Measurements from ENCODE around the gene SLC6A8.

SLC6A8 gene

DNA sequence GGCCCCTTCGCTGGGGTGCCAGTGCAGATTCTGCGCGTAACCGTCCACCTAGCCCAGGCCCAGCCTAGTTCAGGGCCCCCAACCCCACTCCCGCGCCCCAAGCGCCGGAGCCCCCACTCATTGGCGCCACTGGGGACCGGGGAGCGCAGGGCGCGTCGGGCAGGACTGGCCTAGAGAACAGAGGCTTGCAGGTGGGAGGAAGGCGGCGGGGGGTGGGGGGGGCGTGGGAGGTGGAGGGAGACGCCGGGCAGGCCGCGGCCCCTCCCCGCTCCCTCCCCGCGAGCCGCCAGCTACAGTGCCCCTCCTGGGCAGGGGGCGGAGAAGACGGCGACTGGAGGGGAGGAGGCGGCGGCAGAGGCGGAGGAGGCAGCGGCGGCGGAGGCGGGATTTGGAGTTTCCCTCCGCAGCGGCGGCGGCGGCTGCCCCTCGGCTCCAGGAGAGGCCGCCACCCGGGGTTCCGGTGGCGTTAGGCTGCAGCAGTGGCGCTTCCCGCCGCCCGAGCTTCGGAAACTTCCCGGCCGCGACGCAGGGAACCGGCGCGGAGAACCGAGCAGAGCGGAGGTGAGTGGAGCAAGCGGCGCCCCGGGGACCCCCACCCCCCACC lies 45.6 kb upstream of the SLC6A8 start:
- TF ChIP-seq Cebpa-rat (IDR thresholded peaks at IDR 0.05): no peak
- Histone ChIP-seq H4K20me1 (peaks cover 37% of the 10 kb centered on the region), H3K36me3 (no peaks in the 10 kb centered on the region), H3K4me3 (peak overlapping the region; percentile 61), H3K27me3 (peaks cover 52% of the 10 kb centered on the region), H3K9me3 (peaks cover 17% of the 10 kb centered on the region; the same call in 1 of the 2 replicates), H3K27ac (no peak overlapping the region), H3K9ac (no peak overlapping the region), H3K4me1 (peaks cover 61% of the 10 kb centered on the region), H3K4me2 (peak overlapping the region; percentile 80)

DNA sequence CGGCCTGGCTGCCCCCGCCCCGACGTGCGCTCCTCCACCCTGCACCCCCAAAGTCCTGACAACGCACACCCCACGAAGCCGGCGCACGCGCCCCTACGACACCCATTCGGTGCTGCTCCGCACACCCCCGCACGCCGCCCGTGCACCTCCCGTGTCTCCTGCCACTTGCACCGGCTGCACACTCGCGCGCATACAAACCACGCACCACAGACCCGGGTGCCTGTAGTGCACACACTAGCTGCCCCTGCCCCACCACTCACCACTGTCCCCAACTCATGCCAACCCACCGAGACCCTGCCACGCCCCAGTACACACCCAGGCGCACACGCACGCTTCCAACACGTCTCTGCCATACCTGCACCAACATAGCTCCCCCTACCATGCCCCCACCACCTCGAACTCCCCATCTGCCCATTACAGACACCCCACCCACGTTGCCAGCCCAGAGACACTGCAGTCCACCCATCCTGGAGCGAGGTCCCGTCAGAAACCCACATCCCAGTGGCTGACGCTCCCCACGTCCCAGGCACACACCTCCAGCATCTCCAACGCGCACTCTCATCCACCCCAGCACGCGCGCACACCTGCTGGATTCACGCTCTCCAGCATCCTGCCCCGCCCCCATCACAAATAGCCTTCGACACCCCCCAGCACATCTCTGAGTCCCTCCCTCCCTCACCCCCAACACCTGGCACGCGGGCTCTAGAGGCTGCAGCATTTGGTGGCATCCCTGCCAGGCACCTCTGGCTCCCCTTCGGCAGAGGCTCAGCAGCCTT lies 44.9 kb upstream of the SLC6A8 start:
- H3K4me1 ChIP-seq: peaks cover 54% of the 10 kb centered on the region
- H3K9me3 ChIP-seq: peaks cover 22% of the 10 kb centered on the region; the same call in 1 of the 2 replicates
- peak overlapping the region; percentile 61 for H3K4me3 ChIP-seq
- H4K20me1 ChIP-seq: peaks cover 40% of the 10 kb centered on the region
- peaks cover 54% of the 10 kb centered on the region for H3K27me3 ChIP-seq
- H3K4me2 ChIP-seq: peak overlapping the region; percentile 80
- no peak overlapping the region for H3K9ac ChIP-seq
- TF ChIP-seq Cebpa-rat (IDR thresholded peaks at IDR 0.05): no peak
- H3K36me3 ChIP-seq: no peaks in the 10 kb centered on the region
- H3K27ac ChIP-seq: no peak overlapping the region

DNA sequence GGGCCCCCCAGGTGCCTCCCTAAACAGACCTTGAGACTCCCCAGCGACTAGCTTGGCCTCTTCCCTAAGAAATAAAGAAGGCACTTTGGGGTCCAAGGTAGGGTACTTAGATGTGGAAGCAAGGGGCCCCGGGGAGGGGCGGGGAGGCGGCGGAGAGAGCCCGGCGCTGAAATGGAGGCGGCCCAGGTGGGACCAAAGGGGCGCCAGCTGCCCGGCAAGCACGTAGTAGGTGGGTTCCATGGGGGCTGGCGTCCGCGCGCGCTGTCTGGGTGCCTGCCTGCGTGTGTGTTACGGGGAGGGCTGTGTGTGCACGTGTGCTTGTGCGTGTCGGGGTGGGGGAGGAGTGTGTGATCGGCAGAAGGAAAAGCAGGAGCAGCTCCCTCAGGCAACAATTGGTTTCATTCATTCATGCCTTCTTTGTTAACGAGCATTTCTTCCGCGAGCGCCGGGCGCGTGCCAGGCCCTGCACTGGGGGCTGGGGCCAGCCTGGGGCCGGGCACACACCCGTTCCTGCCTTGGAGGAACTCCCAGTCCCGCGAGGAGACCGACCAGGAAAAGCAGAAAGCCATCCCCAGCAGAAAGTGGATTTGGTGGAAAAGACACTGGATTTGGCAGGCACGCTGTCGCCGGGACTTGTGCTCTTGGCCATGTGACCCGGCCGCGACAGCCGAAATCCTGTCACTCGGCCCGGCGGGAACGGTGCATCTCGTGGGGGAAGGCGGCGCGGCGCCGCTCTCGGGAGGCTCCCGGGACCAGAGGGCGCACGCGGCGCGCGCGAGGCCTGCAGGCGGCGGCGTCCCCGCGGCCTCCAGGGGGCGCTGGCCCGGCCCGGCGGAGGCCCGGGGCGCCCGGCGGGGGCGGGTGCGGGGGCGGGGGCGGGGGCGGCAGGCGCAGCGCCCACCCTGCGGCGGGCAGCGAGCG lies 44.0 kb upstream of the SLC6A8 start:
- Histone ChIP-seq H3K4me3 (peak overlapping the region; percentile 61), H4K20me1 (peaks cover 34% of the 10 kb centered on the region), H3K4me2 (peak overlapping the region; percentile 80), H3K36me3 (no peaks in the 10 kb centered on the region), H3K27me3 (peaks cover 61% of the 10 kb centered on the region), H3K9me3 (peaks cover 30% of the 10 kb centered on the region), H3K4me1 (peaks cover 45% of the 10 kb centered on the region), H3K9ac (no peak overlapping the region), H3K27ac (no peak overlapping the region)
- TF ChIP-seq Cebpa-rat (IDR thresholded peaks at IDR 0.05): no peak

DNA sequence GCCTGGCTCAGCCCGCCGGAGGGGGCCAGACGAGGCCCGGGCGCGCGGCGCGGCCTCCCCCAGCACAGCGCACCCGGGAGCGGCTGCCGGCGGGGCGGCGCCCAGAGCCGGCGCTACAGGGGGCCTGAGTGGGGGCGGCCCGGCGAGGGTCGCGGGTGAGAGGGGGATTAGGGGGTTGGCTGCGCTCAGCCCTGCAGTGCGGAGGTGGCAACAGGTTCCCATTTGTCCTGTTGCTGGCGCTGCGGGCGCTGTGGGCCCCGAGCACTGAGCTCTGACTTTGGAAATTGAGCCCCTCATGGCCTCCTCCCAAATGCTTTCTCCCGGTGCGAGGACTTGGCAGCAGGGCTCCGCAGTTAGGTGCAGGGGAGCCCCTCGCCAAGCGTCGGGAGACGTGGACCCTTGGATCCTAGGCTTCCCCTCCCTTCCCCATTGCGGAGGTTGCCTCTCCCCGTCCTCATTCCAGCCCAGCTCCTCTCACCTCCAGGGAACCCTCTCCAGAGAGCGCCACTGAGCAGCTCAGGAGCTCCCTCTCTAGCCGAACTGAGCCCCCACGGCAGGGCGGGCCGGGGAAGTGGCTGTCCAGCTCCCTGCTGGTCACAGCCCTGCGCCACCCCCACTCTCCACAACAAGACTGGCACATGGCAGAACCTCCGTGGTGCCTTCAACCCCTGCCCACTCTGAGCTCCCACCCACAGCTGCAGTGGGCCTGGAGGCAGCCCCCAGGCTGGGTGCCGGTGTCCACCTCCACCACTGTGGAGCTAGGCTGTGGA lies 43.2 kb upstream of the SLC6A8 start:
- H3K4me2 ChIP-seq: peak overlapping the region; percentile 71
- H3K36me3 ChIP-seq: no peaks in the 10 kb centered on the region
- no peak overlapping the region for H3K9ac ChIP-seq
- peaks cover 65% of the 10 kb centered on the region for H3K27me3 ChIP-seq
- peaks cover 37% of the 10 kb centered on the region for H3K9me3 ChIP-seq
- peak overlapping the region; percentile 53 for H3K4me3 ChIP-seq
- H3K4me1 ChIP-seq: peaks cover 37% of the 10 kb centered on the region
- H4K20me1 ChIP-seq: peaks cover 31% of the 10 kb centered on the region
- no peak overlapping the region for H3K27ac ChIP-seq
- TF ChIP-seq Cebpa-rat (IDR thresholded peaks at IDR 0.05): no peak

- peaks cover 31% of the 10 kb centered on the region for H3K4me1 ChIP-seq
- peaks cover 65% of the 10 kb centered on the region for H3K27me3 ChIP-seq
Observed at GRCh38 chrX:153645151-153645550, 42.6 kb upstream of the SLC6A8 start.

GRCh38 chrX:153645921-153646488 lies 41.7 kb upstream of the SLC6A8 start:
- Histone ChIP-seq H3K27me3 (peaks cover 65% of the 10 kb centered on the region), H3K4me2 (no peak overlapping the region)
- TF ChIP-seq Cebpa-rat (IDR thresholded peaks at IDR 0.05): no peak

More at GRCh38 chrX:153645151-153645550, 42.6 kb upstream of the SLC6A8 start:
- Histone ChIP-seq H3K9me3 (peaks cover 40% of the 10 kb centered on the region), H4K20me1 (peaks cover 31% of the 10 kb centered on the region), H3K36me3 (no peaks in the 10 kb centered on the region), H3K4me3 (no peak overlapping the region), H3K9ac (no peak overlapping the region), H3K27ac (no peak overlapping the region), H3K4me2 (no peak overlapping the region)
- no peak for TF ChIP-seq Cebpa-rat (IDR thresholded peaks at IDR 0.05)

GRCh38 chrX:153646620-153647373 lies 40.9 kb upstream of the SLC6A8 start, which contains the start of gene DUSP9:
Gene DUSP9 (plus strand): TSS chrX:153647203. CDS start chrX:153647954, 751 bp downstream.
- H3K9ac ChIP-seq: no peak within 1 kb of the TSS
- peak within 1 kb of the TSS; percentile 57 for H3K4me2 ChIP-seq
- H3K27me3 ChIP-seq: peaks cover 65% of the 10 kb centered on the region
- H3K27ac ChIP-seq: no peak within 1 kb of the TSS
- H3K4me3 ChIP-seq: peak within 1 kb of the TSS; percentile 36; the same call in 1 of the 2 replicates
- H3K36me3 ChIP-seq: no peaks in the 10 kb centered on the region
- no peak for TF ChIP-seq Cebpa-rat (IDR thresholded peaks at IDR 0.05)
- peaks cover 14% of the 10 kb centered on the region for H3K4me1 ChIP-seq
- peaks cover 43% of the 10 kb centered on the region for H3K9me3 ChIP-seq
- H4K20me1 ChIP-seq: peaks cover 31% of the 10 kb centered on the region

More at GRCh38 chrX:153645921-153646488, 41.7 kb upstream of the SLC6A8 start:
- Histone ChIP-seq H3K4me3 (no peak overlapping the region), H3K27ac (no peak overlapping the region), H3K9ac (no peak overlapping the region), H3K36me3 (no peaks in the 10 kb centered on the region), H3K4me1 (peaks cover 22% of the 10 kb centered on the region), H3K9me3 (peaks cover 40% of the 10 kb centered on the region), H4K20me1 (peaks cover 31% of the 10 kb centered on the region)
